GM21737 (cell line): ENCODE data around the gene KRTAP4-7.
"Not testable (repeated sequence)": the region's sequence is repeated elsewhere in the genome, so short reads cannot be mapped to it uniquely, and the experiment has no call there.

Experiments used
- ATAC-seq: cut with Tn5 transposase; IDR thresholded peaks from one replicate; pipeline ENCODE4 v1.9.1; 2021; ENCODE audit warnings: mild to moderate bottlenecking, moderate library complexity; ENCODE audit not compliant: unreplicated experiment

The KRTAP4-7 gene

GRCh38 chr17:41084100-41084856 is at the start of gene KRTAP4-7:
Gene KRTAP4-7, plus strand, starts transcription at chr17:41084150. Its CDS starts 57 bp downstream, at chr17:41084207.
- ATAC-seq: not testable (repeated sequence)

GRCh38 chr17:41034346-41034935 is 49.5 kb upstream of the KRTAP4-7 start, which contains the start of gene KRTAP1-3:
Gene KRTAP1-3, minus strand, starts transcription at chr17:41034874. Its CDS starts 53 bp downstream, at chr17:41034821.
- not testable (repeated sequence) for ATAC-seq

- no peak for ATAC-seq
These were observed 46.0 kb upstream of the KRTAP4-7 start for GRCh38 chr17:41037853-41038350.

GRCh38 chr17:41040783-41041571 is 43.0 kb upstream of the KRTAP4-7 start, which contains the start of gene KRTAP1-1:
Gene KRTAP1-1, minus strand, starts transcription at chr17:41041450. Its CDS starts 53 bp downstream, at chr17:41041397.
- ATAC-seq: not testable (repeated sequence)

- ATAC-seq: no peak
These were observed 41.0 kb upstream of the KRTAP4-7 start for GRCh38 chr17:41042953-41043352.

- not testable (repeated sequence) for ATAC-seq
These were observed 37.0 kb upstream of the KRTAP4-7 start, which contains the start of gene KRTAP2-1 for GRCh38 chr17:41046735-41047465. Gene KRTAP2-1, minus strand, starts transcription at chr17:41047316. Its CDS starts 49 bp downstream, at chr17:41047267.

- no peak for ATAC-seq
These were observed 35.5 kb upstream of the KRTAP4-7 start for GRCh38 chr17:41048441-41048840.

- ATAC-seq: no peak
These were observed 34.8 kb upstream of the KRTAP4-7 start for GRCh38 chr17:41049110-41049509.

GRCh38 chr17:41052566-41052965 is 31.4 kb upstream of the KRTAP4-7 start:
- no peak for ATAC-seq

GRCh38 chr17:41054025-41054424 is 29.9 kb upstream of the KRTAP4-7 start:
- no peak for ATAC-seq

- not testable (repeated sequence) for ATAC-seq
These were observed 29.4 kb upstream of the KRTAP4-7 start for GRCh38 chr17:41054556-41054955.

GRCh38 chr17:41055130-41055529 is 28.8 kb upstream of the KRTAP4-7 start, which contains the start of gene KRTAP2-2:
Gene KRTAP2-2, minus strand, starts transcription at chr17:41055230. Its CDS starts 19 bp downstream, at chr17:41055211.
- not testable (repeated sequence) for ATAC-seq

- ATAC-seq: no peak
These were observed 26.4 kb upstream of the KRTAP4-7 start for GRCh38 chr17:41057547-41057946.

- no peak for ATAC-seq
These were observed 25.2 kb upstream of the KRTAP4-7 start for GRCh38 chr17:41058741-41059140.

- not testable (repeated sequence) for ATAC-seq
These were observed 24.5 kb upstream of the KRTAP4-7 start for GRCh38 chr17:41059276-41060051.

GRCh38 chr17:41060052-41060604 is 23.8 kb upstream of the KRTAP4-7 start, which contains the start of gene KRTAP2-3:
Gene KRTAP2-3, minus strand, starts transcription at chr17:41060114. Its CDS starts 64 bp downstream, at chr17:41060050.
- ATAC-seq: no peak

GRCh38 chr17:41061964-41062363 is 22.0 kb upstream of the KRTAP4-7 start:
- no peak for ATAC-seq

GRCh38 chr17:41063449-41063848 is 20.5 kb upstream of the KRTAP4-7 start:
- ATAC-seq: no peak

- ATAC-seq: no peak
These were observed 19.6 kb upstream of the KRTAP4-7 start for GRCh38 chr17:41064301-41064700.
